Sigmoid colon (tissue), 4 donors: ENCODE data around the gene ADCY5.

Source experiments
- CTCF ChIP-seq, 4 experiments: fragments of 450-650 bp in 3 of 4; fragments of 200-600 bp in 1 of 4; IDR thresholded peaks; one replicate each; pipeline ENCODE4 v1.5.1; 2016 to 2019; ENCODE audit warnings: antibody characterized with exemption in 4 of 4, mild to moderate bottlenecking in 3 of 4, moderate library complexity in 2 of 4
- EP300 ChIP-seq, 4 donors: sonication (generic); formaldehyde crosslinking; IDR thresholded peaks; one replicate each; pipeline ENCODE4 v1.6.1; 2017; ENCODE audit warnings: antibody characterized with exemption in 4 of 4
- POLR2A ChIP-seq, 2 donors: fragments of 450-650 bp; IDR thresholded peaks; one replicate each; pipeline ENCODE4 v1.6.1; 2016; ENCODE audit warnings: antibody characterized with exemption in 2 of 2, mild to moderate bottlenecking in 2 of 2, moderate library complexity in 2 of 2
- POLR2AphosphoS5 ChIP-seq, 4 donors: sonication (generic); formaldehyde crosslinking; IDR thresholded peaks; one replicate each; pipeline ENCODE4 v1.6.1; 2017; ENCODE audit warnings: antibody characterized with exemption in 4 of 4

GRCh38 chr3:123389628-123389918 is 59.3 kb downstream of the ADCY5 start:
- TF ChIP-seq EP300 (IDR thresholded peaks at IDR 0.05) = no peak
- TF ChIP-seq CTCF (IDR thresholded peaks at IDR 0.05) = no peak
- no peak for TF ChIP-seq POLR2A (IDR thresholded peaks at IDR 0.05)
- TF ChIP-seq POLR2AphosphoS5 (IDR thresholded peaks at IDR 0.05) = no peak
